GM12874 (cell line): Measurements from ENCODE around the gene ERC2.

ENCODE experiments used
- TF ChIP-seq, protein P1 (sequence below): IDR thresholded peaks from 2 replicates; pipeline ENCODE4 v1.5.1; 2011; ENCODE audit warnings: low read depth, mild to moderate bottlenecking, control low read depth, low read length, moderate library complexity; ENCODE audit not compliant: insufficient read depth

Gene ERC2

DNA sequence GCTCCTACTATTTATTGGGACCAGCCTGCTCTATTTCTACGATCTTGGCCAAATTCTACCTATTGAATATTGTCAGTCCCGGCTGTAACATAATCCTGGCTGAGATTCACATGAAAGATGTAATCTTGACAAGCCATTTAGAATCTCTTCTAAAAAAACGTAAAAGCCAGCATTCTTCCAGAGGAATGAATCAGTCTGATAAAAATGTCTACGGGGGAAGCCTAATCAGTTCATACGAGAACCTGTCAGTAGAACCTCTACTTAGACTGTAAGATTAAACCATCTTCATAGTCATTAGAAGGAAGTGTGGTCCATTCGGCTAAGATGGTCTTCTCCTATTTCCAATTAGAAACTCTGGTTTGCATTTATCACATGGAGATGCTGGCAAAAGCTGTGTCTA is 833.9 kb downstream of the ERC2 start:
- TF ChIP-seq, protein P1, sequence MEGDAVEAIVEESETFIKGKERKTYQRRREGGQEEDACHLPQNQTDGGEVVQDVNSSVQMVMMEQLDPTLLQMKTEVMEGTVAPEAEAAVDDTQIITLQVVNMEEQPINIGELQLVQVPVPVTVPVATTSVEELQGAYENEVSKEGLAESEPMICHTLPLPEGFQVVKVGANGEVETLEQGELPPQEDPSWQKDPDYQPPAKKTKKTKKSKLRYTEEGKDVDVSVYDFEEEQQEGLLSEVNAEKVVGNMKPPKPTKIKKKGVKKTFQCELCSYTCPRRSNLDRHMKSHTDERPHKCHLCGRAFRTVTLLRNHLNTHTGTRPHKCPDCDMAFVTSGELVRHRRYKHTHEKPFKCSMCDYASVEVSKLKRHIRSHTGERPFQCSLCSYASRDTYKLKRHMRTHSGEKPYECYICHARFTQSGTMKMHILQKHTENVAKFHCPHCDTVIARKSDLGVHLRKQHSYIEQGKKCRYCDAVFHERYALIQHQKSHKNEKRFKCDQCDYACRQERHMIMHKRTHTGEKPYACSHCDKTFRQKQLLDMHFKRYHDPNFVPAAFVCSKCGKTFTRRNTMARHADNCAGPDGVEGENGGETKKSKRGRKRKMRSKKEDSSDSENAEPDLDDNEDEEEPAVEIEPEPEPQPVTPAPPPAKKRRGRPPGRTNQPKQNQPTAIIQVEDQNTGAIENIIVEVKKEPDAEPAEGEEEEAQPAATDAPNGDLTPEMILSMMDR, result no peak

DNA sequence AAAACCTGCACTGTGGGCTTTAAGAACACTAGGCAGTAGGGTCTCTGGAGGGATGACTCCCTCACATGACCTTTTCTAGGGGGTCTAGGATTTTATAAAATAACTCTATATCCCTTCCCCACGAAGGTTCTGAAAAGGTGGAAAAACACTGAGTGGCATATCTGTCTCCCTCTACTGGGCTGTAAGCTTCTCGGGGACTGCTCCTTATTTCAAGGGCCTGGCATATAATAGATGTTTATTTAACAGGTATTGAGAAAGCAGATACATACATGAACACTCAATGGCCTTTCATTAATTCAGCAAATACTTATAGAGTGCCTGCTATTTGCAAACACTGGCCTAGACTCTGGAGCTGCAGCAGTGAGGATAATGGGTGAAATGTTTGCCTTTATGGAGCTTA is 834.9 kb downstream of the ERC2 start:
- TF ChIP-seq, protein P1, result no peak

DNA sequence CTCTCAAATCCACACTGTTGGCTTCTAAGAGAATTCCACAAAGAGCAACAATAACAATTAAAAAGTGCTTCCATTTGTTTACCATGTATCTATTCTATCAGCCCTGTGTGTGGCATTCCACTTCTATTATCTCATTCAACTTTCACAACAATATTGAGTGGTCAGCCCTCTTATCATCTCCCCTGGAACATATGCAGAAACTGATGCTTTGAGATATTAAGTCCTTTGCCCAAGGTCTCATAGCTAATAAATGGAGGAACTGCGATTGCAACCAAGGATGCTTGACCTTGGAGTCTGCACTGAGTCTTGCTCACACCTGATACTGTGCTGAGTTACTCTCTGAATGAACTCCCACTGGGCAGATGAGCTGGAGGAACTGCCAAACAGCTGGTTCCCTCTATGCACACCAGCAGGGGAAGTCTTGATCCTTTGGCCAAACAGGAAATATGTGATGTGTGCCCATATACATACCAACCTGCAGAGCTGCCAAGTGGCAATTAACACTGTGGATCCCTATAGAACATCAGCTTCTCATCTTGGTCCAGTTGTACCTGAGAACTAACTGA is 836.4 kb downstream of the ERC2 start:
- TF ChIP-seq, protein P1, result no peak

DNA sequence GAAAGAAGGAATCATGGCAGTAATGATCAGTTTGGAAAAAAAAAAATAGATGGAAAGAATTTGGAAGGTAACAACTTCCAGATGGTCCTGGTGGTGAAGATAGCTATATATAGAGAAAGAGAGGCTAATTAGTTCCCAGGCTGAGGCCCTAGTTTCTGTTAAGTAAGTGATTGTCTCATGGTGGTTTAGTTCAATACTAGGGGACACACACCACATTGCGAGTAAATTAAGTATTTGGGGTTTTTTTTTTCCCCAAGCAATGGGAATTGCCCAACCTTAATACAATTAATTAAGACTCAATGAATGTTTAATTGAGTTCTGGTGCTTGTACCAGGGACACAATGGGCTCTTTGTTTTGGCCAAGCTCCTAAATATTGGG is 837.4 kb downstream of the ERC2 start:
- TF ChIP-seq, protein P1, result no peak

DNA sequence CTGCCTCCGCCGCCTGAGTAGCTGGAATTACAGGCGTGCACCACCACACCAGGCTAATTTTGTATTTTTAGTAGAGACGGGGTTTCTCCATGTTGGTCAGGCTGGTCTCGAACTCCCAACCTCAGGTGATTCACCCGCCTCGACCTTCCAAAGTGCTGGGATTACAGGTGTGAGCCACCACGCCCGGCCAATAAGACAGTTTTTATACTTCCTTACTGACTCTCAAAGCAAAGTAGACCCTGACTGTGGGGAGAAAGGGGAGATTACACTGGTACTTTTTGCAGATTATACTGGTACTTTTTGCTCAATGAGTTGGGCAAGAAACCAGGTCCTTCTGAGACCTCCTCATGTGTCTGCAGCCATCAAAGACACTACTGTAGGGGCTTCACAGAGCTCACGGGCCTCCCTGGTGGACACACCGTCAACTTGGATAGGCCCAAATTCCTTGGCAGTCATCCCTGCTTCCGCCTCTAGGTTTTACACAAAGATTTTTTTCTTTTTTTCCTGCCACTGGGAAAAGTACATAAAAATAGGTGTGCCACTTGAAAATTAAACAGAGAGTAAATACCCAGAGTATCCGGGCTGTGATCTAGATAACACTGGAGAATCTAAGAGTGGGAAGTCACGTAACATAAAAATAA is 837.9 kb downstream of the ERC2 start:
- TF ChIP-seq, protein P1, result no peak

DNA sequence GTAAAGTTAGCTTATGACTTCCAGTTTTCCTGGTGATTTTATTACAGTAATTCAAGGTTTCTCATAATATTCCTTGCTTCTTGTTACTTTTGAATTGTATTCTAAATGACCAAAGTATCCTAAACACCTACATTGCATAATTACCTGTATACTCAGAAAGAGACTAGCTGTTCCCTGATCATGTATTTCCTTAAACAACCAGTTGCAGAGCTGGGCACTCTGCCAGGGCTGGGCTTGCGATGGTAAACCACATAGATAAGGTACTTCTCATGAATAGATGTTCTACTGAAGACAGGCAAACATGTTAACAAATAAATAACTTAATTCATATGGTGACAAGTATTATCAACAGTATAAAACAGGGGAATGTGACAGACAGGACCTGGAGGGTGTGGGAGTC is 838.8 kb downstream of the ERC2 start:
- TF ChIP-seq, protein P1, result no peak

DNA sequence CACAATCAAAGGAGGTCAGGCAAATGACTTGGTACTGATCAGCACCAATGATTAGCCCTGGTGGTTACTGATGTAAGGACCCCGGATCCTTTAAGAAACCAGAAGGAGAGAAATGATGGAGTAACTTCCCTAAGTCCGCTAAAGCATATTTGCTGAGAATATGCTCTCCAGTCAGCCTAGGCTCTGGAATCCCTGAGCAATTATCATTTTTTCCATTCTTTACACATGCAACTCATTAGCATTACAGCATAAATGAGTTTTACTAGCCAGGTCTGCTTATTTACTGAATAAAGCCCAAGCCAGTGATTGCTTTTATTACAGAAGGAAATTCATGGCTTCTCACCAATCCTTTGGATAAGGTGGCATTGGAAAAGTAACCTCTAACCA is 842.0 kb downstream of the ERC2 start:
- TF ChIP-seq, protein P1, result no peak
